HepG2 (cell line): ENCODE measurements around the gene SLC44A4. TPM values are rescaled to one million over a fixed set of nuclear protein-coding genes. Genes with fewer than 3 reads are reported as not detected.

Source experiments
- ATF7-NPFF ChIP-seq: sonication (generic); formaldehyde crosslinking; IDR thresholded peaks from 2 replicates; pipeline ENCODE4 v1.8.1; 2023; ENCODE audit warnings: mild to moderate bottlenecking, low read depth, missing genetic modification reagents, moderate library complexity
- BRCA1 ChIP-seq: sonication (generic); formaldehyde crosslinking; IDR thresholded peaks from 2 replicates; pipeline ENCODE4 v1.4.0; 2020; ENCODE audit warnings: missing genetic modification reagents
- ERF ChIP-seq: IDR thresholded peaks from 2 replicates; pipeline ENCODE4 v1.6.1; 2018; ENCODE audit warnings: missing biosample characterization, missing genetic modification reagents
- FOSL1 ChIP-seq: sonication (generic); formaldehyde crosslinking; IDR thresholded peaks from 2 replicates; pipeline ENCODE4 v1.9.0; 2021; ENCODE audit warnings: missing genetic modification reagents, borderline replicate concordance
- HNRNPL ChIP-seq: fragments of 200-400 bp; formaldehyde crosslinking; IDR thresholded peaks from 2 replicates; pipeline ENCODE4 v1.6.1; 2017; ENCODE audit warnings: mild to moderate bottlenecking, low read depth, low read length
- JUND ChIP-seq: sonication (generic); formaldehyde crosslinking; IDR thresholded peaks from 2 replicates; pipeline ENCODE4 v1.8.0; 2022; ENCODE audit warnings: mild to moderate bottlenecking, missing genetic modification reagents
- NAIF1 ChIP-seq: sonication (generic); formaldehyde crosslinking; IDR thresholded peaks from 2 replicates; pipeline ENCODE4 v1.5.0; 2020; ENCODE audit warnings: mild to moderate bottlenecking, missing genetic modification reagents, borderline replicate concordance
- NONO ChIP-seq, 2 experiments: fragments of 450-650 bp in 1 of 2; sonication (generic) in 1 of 2; formaldehyde crosslinking in 1 of 2; IDR thresholded peaks in 1 of 2; conservative IDR thresholded peaks in 1 of 2; 2 replicates each; pipeline versions ENCODE4 v1.6.1 to v1.8.0; 2017 to 2022; ENCODE audit warnings: mild to moderate bottlenecking in 1 of 2, missing genetic modification reagents in 1 of 2, moderate library complexity in 1 of 2
- POLR2AphosphoS2 ChIP-seq: IDR thresholded peaks from 2 replicates; pipeline ENCODE4 v1.6.1; 2011; ENCODE audit warnings: low read depth, low read length, improper control_type of control experiment
- PPARG ChIP-seq: conservative IDR thresholded peaks from 2 replicates; pipeline ENCODE4 v1.6.1; 2016; ENCODE audit warnings: missing biosample characterization, missing genetic modification reagents
- RBFOX2 ChIP-seq: fragments of 200-400 bp; formaldehyde crosslinking; IDR thresholded peaks from 2 replicates; pipeline ENCODE4 v1.6.1; 2017; ENCODE audit warnings: low read depth, mild to moderate bottlenecking, low read length
- TEAD3 ChIP-seq: optimal IDR thresholded peaks from 2 replicates; pipeline ENCODE3; 2016; ENCODE audit warnings: borderline replicate concordance
- ZNF326 ChIP-seq: sonication (generic); formaldehyde crosslinking; IDR thresholded peaks from 2 replicates; pipeline ENCODE4 v1.4.0; 2020; ENCODE audit warnings: missing genetic modification reagents, borderline replicate concordance
- polyA plus RNA-seq, 8 experiments: library from polyadenylated mRNA; depleted of rRNA in 3 of 8; stranded (reverse) in 7 of 8; unstranded in 1 of 8; fragments of >200 nt; fragmentation: Illumina TruSeq in 4 of 8; extraction: Trizol in 4 of 8; gene quantifications; 2 replicates each; pipeline versions ENCODE4 v1.2.1 to v1.2.3, GENCODE V29; 2011 to 2016; ENCODE audit warnings: low read depth in 4 of 8, missing spikeins in 1 of 8, mixed read lengths in 1 of 8; ENCODE audit not compliant: insufficient read depth in 1 of 8
- total RNA-seq, 5 experiments: library from RNA; depleted of rRNA; stranded (reverse); fragments of >200 nt; fragmentation: Illumina TruSeq; extraction: Trizol; gene quantifications; 2 replicates each; pipeline ENCODE4 v1.2.3, GENCODE V29; 2016; ENCODE audit warnings: low read depth in 1 of 5
- TF ChIP-seq, protein P1 (sequence below): sonication (generic); formaldehyde crosslinking; IDR thresholded peaks from 2 replicates; pipeline ENCODE4 v1.5.0; 2020; ENCODE audit warnings: mild to moderate bottlenecking, missing genetic modification reagents
- TF ChIP-seq, protein P2 (sequence below): sonication (generic); formaldehyde crosslinking; IDR thresholded peaks from 2 replicates; pipeline ENCODE4 v1.4.0; 2020; ENCODE audit warnings: missing genetic modification reagents

SLC44A4 gene
- total and polyA plus RNA-seq, 2 of the 13 experiments (the other 11 are each of a cell fraction or from before 2014, with no cell fraction given), result 3.5 to 5.9 TPM

DNA sequence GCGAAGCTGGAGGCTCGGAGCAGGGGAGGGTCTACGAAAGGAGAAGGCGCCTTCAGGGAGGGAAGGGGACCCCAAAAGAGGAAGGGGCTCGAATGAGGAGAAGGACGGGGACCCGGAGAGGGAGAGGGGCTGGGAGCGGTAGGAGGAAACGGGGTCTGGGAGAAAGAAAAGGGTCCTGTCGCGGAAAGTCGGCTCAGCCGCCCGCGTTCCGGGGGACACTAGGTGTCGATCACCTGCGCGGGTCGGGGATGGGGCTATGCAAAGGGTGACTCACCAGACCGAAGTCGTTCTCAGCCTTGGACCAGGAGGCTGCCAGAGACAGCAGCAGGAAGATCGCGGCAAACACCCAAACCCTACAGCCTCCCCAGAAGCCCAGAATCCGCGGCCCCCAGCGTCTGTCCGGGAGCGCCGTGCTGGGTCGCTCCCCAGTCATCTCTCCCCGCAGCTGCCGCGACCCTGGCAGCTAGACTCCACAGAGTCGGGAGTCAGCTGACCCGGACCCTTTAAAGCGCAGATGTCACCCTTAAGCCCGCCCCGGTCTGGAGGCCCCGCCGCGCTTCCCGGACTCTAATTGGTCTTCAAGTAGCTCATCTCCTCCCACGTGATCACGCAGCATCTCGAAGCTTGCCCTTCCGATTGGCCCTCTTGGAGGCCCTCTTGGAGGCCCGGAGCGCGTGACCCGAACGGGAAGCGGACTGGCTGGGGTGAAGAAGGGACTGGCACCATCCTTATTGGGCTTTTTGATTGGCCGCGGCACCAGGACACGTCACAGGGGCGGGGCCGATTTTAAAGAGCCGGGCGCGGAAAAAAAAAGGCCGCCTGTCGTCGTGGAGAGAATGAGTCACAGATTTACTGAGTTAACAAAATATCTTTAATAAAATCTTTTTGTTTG lies 16.2 kb downstream of the SLC44A4 start, which contains the start of gene NEU1 (continued):
- TF ChIP-seq, protein P1, sequence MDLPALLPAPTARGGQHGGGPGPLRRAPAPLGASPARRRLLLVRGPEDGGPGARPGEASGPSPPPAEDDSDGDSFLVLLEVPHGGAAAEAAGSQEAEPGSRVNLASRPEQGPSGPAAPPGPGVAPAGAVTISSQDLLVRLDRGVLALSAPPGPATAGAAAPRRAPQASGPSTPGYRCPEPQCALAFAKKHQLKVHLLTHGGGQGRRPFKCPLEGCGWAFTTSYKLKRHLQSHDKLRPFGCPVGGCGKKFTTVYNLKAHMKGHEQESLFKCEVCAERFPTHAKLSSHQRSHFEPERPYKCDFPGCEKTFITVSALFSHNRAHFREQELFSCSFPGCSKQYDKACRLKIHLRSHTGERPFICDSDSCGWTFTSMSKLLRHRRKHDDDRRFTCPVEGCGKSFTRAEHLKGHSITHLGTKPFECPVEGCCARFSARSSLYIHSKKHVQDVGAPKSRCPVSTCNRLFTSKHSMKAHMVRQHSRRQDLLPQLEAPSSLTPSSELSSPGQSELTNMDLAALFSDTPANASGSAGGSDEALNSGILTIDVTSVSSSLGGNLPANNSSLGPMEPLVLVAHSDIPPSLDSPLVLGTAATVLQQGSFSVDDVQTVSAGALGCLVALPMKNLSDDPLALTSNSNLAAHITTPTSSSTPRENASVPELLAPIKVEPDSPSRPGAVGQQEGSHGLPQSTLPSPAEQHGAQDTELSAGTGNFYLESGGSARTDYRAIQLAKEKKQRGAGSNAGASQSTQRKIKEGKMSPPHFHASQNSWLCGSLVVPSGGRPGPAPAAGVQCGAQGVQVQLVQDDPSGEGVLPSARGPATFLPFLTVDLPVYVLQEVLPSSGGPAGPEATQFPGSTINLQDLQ (CRISPR knock-in tag), result 0 out of 2 replicates have a peak, but pooled peaks have one; percentile 89
- no peak for TF ChIP-seq ZNF326
- TF ChIP-seq NONO (IDR thresholded peaks at IDR 0.05), result no peak
- peak; percentile 83 for TF ChIP-seq NONO (CRISPR knock-in tag; conservative IDR thresholded peaks at IDR 0.05)
- peak; percentile 91 for TF ChIP-seq ERF
- peak; percentile 64; the same call in 1 of the 2 replicates for TF ChIP-seq BRCA1 (CRISPR knock-in tag)
- no peak for TF ChIP-seq FOSL1 (CRISPR knock-in tag)
- TF ChIP-seq ATF7-NPFF (CRISPR knock-in tag), result peak; percentile 45; the same call in 1 of the 2 replicates
- TF ChIP-seq RBFOX2, result peak; percentile 99
- TF ChIP-seq NAIF1 (CRISPR knock-in tag), result no peak; the same call in 1 of the 2 replicates
- TF ChIP-seq PPARG, result peak; percentile 70
- TF ChIP-seq HNRNPL, result peak; percentile 88
- peak; percentile 63 for TF ChIP-seq TEAD3 (CRISPR knock-in tag)
- TF ChIP-seq JUND (CRISPR knock-in tag), result no peak
- TF ChIP-seq POLR2AphosphoS2, result peak; percentile 96; the same call in 1 of the 2 replicates
- TF ChIP-seq, protein P2, sequence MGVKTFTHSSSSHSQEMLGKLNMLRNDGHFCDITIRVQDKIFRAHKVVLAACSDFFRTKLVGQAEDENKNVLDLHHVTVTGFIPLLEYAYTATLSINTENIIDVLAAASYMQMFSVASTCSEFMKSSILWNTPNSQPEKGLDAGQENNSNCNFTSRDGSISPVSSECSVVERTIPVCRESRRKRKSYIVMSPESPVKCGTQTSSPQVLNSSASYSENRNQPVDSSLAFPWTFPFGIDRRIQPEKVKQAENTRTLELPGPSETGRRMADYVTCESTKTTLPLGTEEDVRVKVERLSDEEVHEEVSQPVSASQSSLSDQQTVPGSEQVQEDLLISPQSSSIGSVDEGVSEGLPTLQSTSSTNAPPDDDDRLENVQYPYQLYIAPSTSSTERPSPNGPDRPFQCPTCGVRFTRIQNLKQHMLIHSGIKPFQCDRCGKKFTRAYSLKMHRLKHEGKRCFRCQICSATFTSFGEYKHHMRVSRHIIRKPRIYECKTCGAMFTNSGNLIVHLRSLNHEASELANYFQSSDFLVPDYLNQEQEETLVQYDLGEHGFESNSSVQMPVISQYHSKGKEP (CRISPR knock-in tag), result peak; percentile 81; the same call in 1 of the 2 replicates
